DOHH2 (cell line): Measurements from ENCODE around the gene PEF1.

Experiments used
- H3F3A ChIP-seq: fragments of 200-600 bp; sonication (generic), shearing (Covaris generic); 2 replicates; pipeline ENCODE4 v1.6.0; 2016; ENCODE audit warnings: antibody characterized with exemption, mild to moderate bottlenecking; ENCODE audit not compliant: control insufficient read depth, insufficient read depth
- H3K27ac ChIP-seq: fragments of 200-600 bp; sonication (generic); 2 replicates; pipeline ENCODE4 v1.5.1; 2014; ENCODE audit warnings: low read depth, mild to moderate bottlenecking, low read length, moderate library complexity
- H3K27me3 ChIP-seq: fragments of 200-600 bp; sonication (generic); 2 replicates; pipeline ENCODE4 v1.6.1; 2014; ENCODE audit warnings: mild to moderate bottlenecking, low read length, mixed read lengths; ENCODE audit not compliant: control insufficient read depth
- H3K36me3 ChIP-seq: fragments of 200-600 bp; sonication (generic); 2 replicates; pipeline ENCODE4 v1.6.1; 2014; ENCODE audit warnings: mild to moderate bottlenecking, low read length, moderate library complexity, mixed read lengths; ENCODE audit not compliant: control insufficient read depth
- H3K4me1 ChIP-seq: fragments of 200-600 bp; sonication (generic); 2 replicates; pipeline ENCODE4 v1.6.1; 2014; ENCODE audit warnings: mild to moderate bottlenecking, low read length, mixed read lengths; ENCODE audit not compliant: control insufficient read depth
- H3K4me2 ChIP-seq: fragments of 200-600 bp; sonication (generic); 2 replicates; pipeline ENCODE4 v1.6.0; 2014; ENCODE audit warnings: mild to moderate bottlenecking, low read length, moderate library complexity
- H3K4me3 ChIP-seq: fragments of 200-600 bp; sonication (generic); 2 replicates; pipeline ENCODE4 v1.5.1; 2014; ENCODE audit warnings: mild to moderate bottlenecking, low read length, mixed read lengths
- H3K79me2 ChIP-seq: fragments of 200-600 bp; sonication (generic); 2 replicates; pipeline ENCODE4 v1.6.1; 2014; ENCODE audit warnings: mild to moderate bottlenecking, low read length, mixed read lengths; ENCODE audit not compliant: control insufficient read depth
- H3K9me2 ChIP-seq: fragments of 200-600 bp; sonication (generic); replicated peaks from 2 replicates; pipeline ENCODE4 v1.6.1; 2014; ENCODE audit warnings: mild to moderate bottlenecking, low read length, mixed read lengths; ENCODE audit not compliant: control insufficient read depth
- H3K9me3 ChIP-seq: fragments of 200-600 bp; sonication (generic); 2 replicates; pipeline ENCODE4 v1.6.1; 2014; ENCODE audit warnings: antibody characterized with exemption, low read length, mixed read lengths; ENCODE audit not compliant: control insufficient read depth, insufficient read depth
- H4K20me1 ChIP-seq: fragments of 200-600 bp; sonication (generic); 2 replicates; pipeline ENCODE4 v1.6.0; 2014; ENCODE audit warnings: low read depth, mild to moderate bottlenecking, antibody characterized with exemption, low read length, moderate library complexity; ENCODE audit not compliant: control insufficient read depth, insufficient read depth
- CTCF ChIP-seq: fragments of 200-600 bp; sonication (generic); IDR thresholded peaks from one replicate; pipeline ENCODE4 v1.5.1; 2014; ENCODE audit warnings: antibody characterized with exemption, mild to moderate bottlenecking, low read depth, low read length; ENCODE audit not compliant: poor library complexity, severe bottlenecking
- EZH2phosphoT487 ChIP-seq: fragments of 200-600 bp; sonication (generic); IDR thresholded peaks from 2 replicates; pipeline ENCODE4 v1.6.1; 2017; ENCODE audit warnings: borderline replicate concordance, mild to moderate bottlenecking, antibody characterized with exemption, low read length, moderate library complexity, mixed read lengths

Gene PEF1

DNA sequence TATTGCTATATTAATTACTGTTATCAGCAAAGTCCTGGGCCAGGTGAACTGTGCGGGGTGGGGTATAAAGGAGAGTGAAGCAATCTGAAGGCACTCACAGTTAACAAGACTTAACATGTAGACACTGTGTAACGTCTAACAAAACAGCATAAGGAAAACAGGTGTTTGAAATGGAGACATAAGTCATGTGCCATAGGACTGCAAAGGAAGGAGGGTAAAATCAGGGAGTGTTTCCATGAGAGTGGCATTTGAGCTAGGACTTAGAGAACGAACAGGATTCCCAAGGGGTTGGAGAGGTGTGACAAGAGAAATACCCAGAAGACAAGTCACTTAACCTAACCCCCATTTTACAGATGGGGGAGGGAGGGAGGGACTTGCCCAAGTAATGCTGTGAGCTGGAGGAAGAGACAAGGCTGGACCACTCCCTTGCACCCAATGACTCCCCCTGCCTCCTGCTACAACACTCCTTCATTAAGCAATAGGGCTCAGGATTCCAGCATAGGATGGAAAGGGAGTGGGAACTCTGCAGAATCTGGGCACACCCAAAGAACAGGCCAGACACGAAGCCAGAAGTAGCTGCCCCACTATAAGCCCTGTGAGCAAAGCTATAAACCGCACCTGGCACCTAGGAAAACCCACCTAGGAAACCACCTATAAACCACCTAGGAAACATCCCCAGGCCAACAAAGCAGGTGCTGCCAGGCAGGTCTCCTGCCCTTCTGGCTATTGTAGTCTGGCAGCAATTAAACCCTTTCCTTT lies 6.6 kb downstream of the PEF1 start:
- H3K4me1 ChIP-seq = peaks cover 10% of the 10 kb centered on the region
- H3K4me2 ChIP-seq = no peak overlapping the region
- peaks cover 8% of the 10 kb centered on the region for H3K36me3 ChIP-seq
- H3K27ac ChIP-seq = no peak overlapping the region
- H3K27me3 ChIP-seq = no peaks in the 10 kb centered on the region
- TF ChIP-seq CTCF = no peak
- TF ChIP-seq EZH2phosphoT487 = no peak
- H3F3A ChIP-seq = no peaks in the 10 kb centered on the region
- H3K9me2 ChIP-seq = no peaks in the 10 kb centered on the region
- no peaks in the 10 kb centered on the region for H3K9me3 ChIP-seq
- no peak overlapping the region for H3K4me3 ChIP-seq
- peaks cover 75% of the 10 kb centered on the region for H3K79me2 ChIP-seq
- H4K20me1 ChIP-seq = no peaks in the 10 kb centered on the region; the same call in 1 of the 2 replicates

GRCh38 chr1:31633117-31633516 lies 11.6 kb downstream of the PEF1 start:
- TF ChIP-seq CTCF (peak; percentile 71), EZH2phosphoT487 (no peak)
- H3K27ac ChIP-seq = no peak overlapping the region
- no peaks in the 10 kb centered on the region for H3K4me1 ChIP-seq
- H3K36me3 ChIP-seq = peaks cover 55% of the 10 kb centered on the region
- no peaks in the 10 kb centered on the region for H3K27me3 ChIP-seq
- peaks cover 28% of the 10 kb centered on the region for H3K79me2 ChIP-seq
- no peaks in the 10 kb centered on the region for H3K9me3 ChIP-seq
- no peak overlapping the region for H3K4me2 ChIP-seq
- H3K4me3 ChIP-seq = no peak overlapping the region
- no peaks in the 10 kb centered on the region for H4K20me1 ChIP-seq
- no peaks in the 10 kb centered on the region for H3K9me2 ChIP-seq
- no peaks in the 10 kb centered on the region for H3F3A ChIP-seq

DNA sequence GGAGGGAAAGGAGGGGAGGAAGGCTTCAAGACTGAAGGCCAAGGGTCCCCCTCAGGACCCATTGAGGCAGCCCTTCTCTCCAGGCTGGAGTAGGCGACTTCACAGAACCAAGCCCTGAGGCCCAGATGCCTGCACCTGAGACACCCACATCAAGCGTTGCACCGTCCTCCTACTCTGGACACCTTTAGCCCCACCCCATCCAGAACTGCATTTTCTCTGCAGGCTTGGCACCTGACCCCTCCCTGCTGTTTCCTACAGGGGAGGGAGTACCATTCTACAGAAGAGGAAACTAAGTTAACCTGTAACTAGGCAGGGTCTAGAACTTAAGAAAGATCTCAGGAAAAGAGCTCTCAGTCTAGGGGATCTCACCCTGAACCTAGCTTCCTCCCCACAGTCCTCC lies 12.0 kb downstream of the PEF1 start:
- Histone ChIP-seq H3K9me3 (no peaks in the 10 kb centered on the region), H3K36me3 (peaks cover 55% of the 10 kb centered on the region), H4K20me1 (no peaks in the 10 kb centered on the region), H3K27ac (no peak overlapping the region), H3K4me3 (no peak overlapping the region), H3K9me2 (no peaks in the 10 kb centered on the region), H3K4me1 (no peaks in the 10 kb centered on the region), H3K79me2 (peaks cover 23% of the 10 kb centered on the region), H3K4me2 (no peak overlapping the region), H3K27me3 (no peaks in the 10 kb centered on the region), H3F3A (no peaks in the 10 kb centered on the region)
- TF ChIP-seq EZH2phosphoT487 = no peak
- no peak for TF ChIP-seq CTCF
